ENCODE results near the gene FLNC. TPM values are rescaled to one million over a fixed set of nuclear protein-coding genes. Genes with fewer than 3 reads are reported as not detected.

The FLNC gene
- polyA plus RNA-seq, 2 of the 4 experiments (the other 2 are of a cell fraction) = 0.43 to 3.4 TPM

- TF ChIP-seq ELK1 (IDR thresholded peaks at IDR 0.05; ENCODE audit: low read depth, low read length) = no peak
- TF ChIP-seq PHF8 (IDR thresholded peaks at IDR 0.05; ENCODE audit: borderline replicate concordance, low read depth) = no peak
- no peak for TF ChIP-seq EHMT2 (IDR thresholded peaks at IDR 0.05; ENCODE audit: low read depth)
- no peak for TF ChIP-seq REST (IDR thresholded peaks at IDR 0.05)
- TF ChIP-seq FOSL2 (IDR thresholded peaks at IDR 0.05) = no peak
- TF ChIP-seq FOSL2 (CRISPR knock-in tag; IDR thresholded peaks at IDR 0.05) = no peak
Measured at GRCh38 chr7:128860158-128861073, 30.2 kb downstream of the FLNC start (continued).

DNA sequence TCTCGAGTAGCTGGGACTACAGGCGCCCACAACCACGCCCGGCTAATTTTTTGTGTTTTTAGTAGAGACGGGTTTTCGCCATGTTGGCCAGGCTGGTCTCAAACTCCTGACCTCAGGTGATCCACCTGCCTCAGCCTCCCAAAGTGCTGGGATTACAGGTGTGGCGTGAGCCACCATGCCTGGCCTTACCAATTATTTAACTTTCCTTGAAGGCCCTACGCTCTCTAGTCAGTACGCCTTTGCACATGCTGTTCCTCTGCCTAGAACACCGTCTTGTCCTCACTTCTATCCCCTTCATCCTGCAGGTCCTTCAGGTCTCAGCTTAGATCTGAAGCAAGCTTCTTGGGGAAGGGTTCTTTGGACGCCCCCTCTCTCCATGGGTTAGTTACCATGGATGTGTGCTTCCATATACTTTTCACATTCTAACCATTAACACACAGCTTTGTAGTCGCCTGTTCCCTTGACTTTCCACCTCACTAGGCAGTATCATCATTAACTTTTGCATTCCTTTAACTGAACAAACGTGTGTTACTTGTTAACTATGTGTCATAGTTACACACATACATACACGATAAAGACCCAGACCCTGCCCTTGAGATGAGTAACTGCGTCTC lies 31.9 kb downstream of the FLNC start:
- ATAC-seq (no peak), FAIRE-seq (no peak), DNase-seq (ENCODE audit: low read depth in 1 of 2, low spot score in 1 of 2) (no peak)
- Histone ChIP-seq H3K4me3 (peak overlapping the region; percentile 81), H3K4me1 (peaks cover 8% of the 10 kb centered on the region; the same call in 2 of the 3 replicates), H3K27ac (peak overlapping the region; percentile 56 to 72), H3K9me3 (no peaks in the 10 kb centered on the region), H3K4me2 (peak overlapping the region; percentile 71)
- POLR2A ChIA-PET = interaction anchor here (0.6 to 1.5 kb wide), 3 partner anchors 11 to 123 kb away, joined by 3 to 4 read pairs (median 3); partner anchors contain the start of gene CALU
- 68% methylated on average over 15 of the region's 15 CpGs for WGBS (ENCODE audit: missing lambda C conversion rate)
- CTCF ChIA-PET = interaction anchor here (0.7 to 17.4 kb wide), 10 partner anchors 10 to 436 kb away, joined by 3 to 225 read pairs (median 4); no protein-coding TSS in a partner anchor
- TF ChIP-seq ESRRA (IDR thresholded peaks at IDR 0.05; ENCODE audit: borderline replicate concordance, low read length) = no peak
- no peak for TF ChIP-seq NFE2L2 (conservative IDR thresholded peaks at IDR 0.05; ENCODE audit: low read length)
- no peak for TF ChIP-seq MAFK (IDR thresholded peaks at IDR 0.05; ENCODE audit: partially characterized antibody)
- TF ChIP-seq RNF2 (IDR thresholded peaks at IDR 0.05; ENCODE audit: borderline replicate concordance, low read depth) = no peak
- no peak for TF ChIP-seq BHLHE40 (IDR thresholded peaks at IDR 0.05; ENCODE audit: low read depth, low read length)
- TF ChIP-seq HES2 (IDR thresholded peaks at IDR 0.05) = no peak
- TF ChIP-seq, protein P1, sequence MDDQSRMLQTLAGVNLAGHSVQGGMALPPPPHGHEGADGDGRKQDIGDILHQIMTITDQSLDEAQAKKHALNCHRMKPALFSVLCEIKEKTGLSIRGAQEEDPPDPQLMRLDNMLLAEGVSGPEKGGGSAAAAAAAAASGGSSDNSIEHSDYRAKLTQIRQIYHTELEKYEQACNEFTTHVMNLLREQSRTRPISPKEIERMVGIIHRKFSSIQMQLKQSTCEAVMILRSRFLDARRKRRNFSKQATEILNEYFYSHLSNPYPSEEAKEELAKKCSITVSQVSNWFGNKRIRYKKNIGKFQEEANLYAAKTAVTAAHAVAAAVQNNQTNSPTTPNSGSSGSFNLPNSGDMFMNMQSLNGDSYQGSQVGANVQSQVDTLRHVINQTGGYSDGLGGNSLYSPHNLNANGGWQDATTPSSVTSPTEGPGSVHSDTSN (IDR thresholded peaks at IDR 0.05) = no peak
- TF ChIP-seq E2F6 (IDR thresholded peaks at IDR 0.05; ENCODE audit: borderline replicate concordance, low read depth) = no peak
- TF ChIP-seq ZFP36 (IDR thresholded peaks at IDR 0.05; ENCODE audit: borderline replicate concordance, partially characterized antibody) = no peak
- no peak for TF ChIP-seq CHD2 (IDR thresholded peaks at IDR 0.05; ENCODE audit: low read length, partially characterized antibody)
- no peak for TF ChIP-seq ATOH8 (CRISPR knock-in tag; IDR thresholded peaks at IDR 0.05; ENCODE audit: low read depth)
- TF ChIP-seq MYC (IDR thresholded peaks at IDR 0.05; ENCODE audit: borderline replicate concordance, low read length) = no peak
